Liver (tissue), 9 donors: ENCODE data around the gene ARHGEF1. TPM values are rescaled to one million over a fixed set of nuclear protein-coding genes. Genes with fewer than 3 reads are reported as not detected.

Experiments
- DNase-seq: peaks from one replicate; pipeline ENCODE4 v3.0.0-alpha.2; 2017; ENCODE audit warnings: low spot score
- H3K27ac ChIP-seq, 2 donors: one replicate each; pipeline ENCODE4 v1.7.0; 2013; ENCODE audit warnings: inconsistent platforms in 2 of 2, low read length in 2 of 2, control low read depth in 1 of 2, low read depth in 1 of 2, mild to moderate bottlenecking in 1 of 2
- H3K27me3 ChIP-seq, 4 donors: one replicate each; pipeline versions ENCODE4 v1.6.1 to v1.7.0; 2013; ENCODE audit warnings: low read length in 3 of 4, inconsistent platforms in 1 of 4, mild to moderate bottlenecking in 1 of 4, moderate library complexity in 1 of 4; ENCODE audit not compliant: control insufficient read depth in 4 of 4, insufficient read depth in 4 of 4
- H3K36me3 ChIP-seq, 4 donors: one replicate each; pipeline versions ENCODE4 v1.6.1 to v1.7.0; 2013; ENCODE audit warnings: low read length in 3 of 4, mild to moderate bottlenecking in 3 of 4, low read depth in 1 of 4, moderate library complexity in 1 of 4; ENCODE audit not compliant: control insufficient read depth in 4 of 4, insufficient read depth in 3 of 4
- H3K4me1 ChIP-seq, 4 donors: one replicate each; pipeline versions ENCODE4 v1.6.1 to v1.7.0; 2013; ENCODE audit warnings: low read length in 3 of 4, mild to moderate bottlenecking in 3 of 4, moderate library complexity in 1 of 4; ENCODE audit not compliant: control insufficient read depth in 4 of 4, insufficient read depth in 4 of 4
- H3K4me3 ChIP-seq, 3 donors: one replicate each; pipeline versions ENCODE4 v1.6.1 to v1.7.0; 2013; ENCODE audit warnings: low read length in 3 of 3, control low read depth in 1 of 3, low read depth in 1 of 3, mild to moderate bottlenecking in 1 of 3
- H3K9ac ChIP-seq, 2 donors: one replicate each; pipeline ENCODE4 v1.7.0; 2013; ENCODE audit warnings: low read length in 2 of 2, mild to moderate bottlenecking in 2 of 2, moderate library complexity in 2 of 2, control low read depth in 1 of 2, low read depth in 1 of 2
- H3K9me3 ChIP-seq, 4 donors: one replicate each; pipeline versions ENCODE4 v1.6.1 to v1.7.0; 2013; ENCODE audit warnings: low read length in 3 of 4; ENCODE audit not compliant: control insufficient read depth in 4 of 4
- CTCF ChIP-seq: fragments of 150-350 bp; IDR thresholded peaks from 2 replicates; pipeline ENCODE4 v1.5.1; 2017; ENCODE audit warnings: improper control_type of control experiment, low read depth, low read length; ENCODE audit not compliant: missing input control
- EGR1 ChIP-seq, 2 donors: IDR thresholded peaks; 2 replicates each; pipeline ENCODE4 v1.6.1; 2016 to 2018; ENCODE audit warnings: antibody characterized with exemption in 2 of 2, low read depth in 2 of 2
- FOXA1 ChIP-seq: IDR thresholded peaks from 2 replicates; pipeline ENCODE4 v1.6.1; 2016; ENCODE audit warnings: antibody characterized with exemption
- FOXA2 ChIP-seq: IDR thresholded peaks from 2 replicates; pipeline ENCODE4 v1.6.1; 2016; ENCODE audit warnings: antibody characterized with exemption
- GABPA ChIP-seq, 2 donors: IDR thresholded peaks in 1 of 2; conservative IDR thresholded peaks in 1 of 2; 2 replicates each; pipeline ENCODE4 v1.6.1; 2016; ENCODE audit warnings: antibody characterized with exemption in 2 of 2, mild to moderate bottlenecking in 1 of 2, moderate library complexity in 1 of 2
- HNF4A ChIP-seq, 2 donors: conservative IDR thresholded peaks; 2 replicates each; pipeline ENCODE4 v1.6.1; 2016; ENCODE audit warnings: antibody characterized with exemption in 2 of 2, mild to moderate bottlenecking in 2 of 2
- HNF4G ChIP-seq: IDR thresholded peaks from 2 replicates; pipeline ENCODE4 v1.6.1; 2016; ENCODE audit warnings: antibody characterized with exemption
- RXRA ChIP-seq, 2 donors: IDR thresholded peaks; 2 replicates each; pipeline ENCODE4 v1.6.1; 2017 to 2018; ENCODE audit warnings: antibody characterized with exemption in 2 of 2, mild to moderate bottlenecking in 1 of 2
- SP1 ChIP-seq: IDR thresholded peaks from 2 replicates; pipeline ENCODE4 v1.6.1; 2018; ENCODE audit warnings: antibody characterized with exemption, mild to moderate bottlenecking
- TAF1 ChIP-seq: conservative IDR thresholded peaks from 2 replicates; pipeline ENCODE4 v1.6.1; 2016; ENCODE audit warnings: antibody characterized with exemption, mild to moderate bottlenecking
- YY1 ChIP-seq: IDR thresholded peaks from 2 replicates; pipeline ENCODE4 v1.6.1; 2016; ENCODE audit warnings: antibody characterized with exemption, mild to moderate bottlenecking
- ZBTB33 ChIP-seq: IDR thresholded peaks from 2 replicates; pipeline ENCODE4 v1.6.1; 2016; ENCODE audit warnings: antibody characterized with exemption
- WGBS: extraction: QIAGEN DNeasy Blood & Tissue Kit; methylation state at CpG from one replicate; pipeline ENCODE4 v1.1.7; 2013; 5-methylcytosine and 5-hydroxymethylcytosine counted together
- polyA plus RNA-seq, 2 donors: library from polyadenylated mRNA; stranded (reverse) in 1 of 2; unstranded in 1 of 2; fragments of 200-250 nt in 1 of 2; fragments of >200 nt in 1 of 2; fragmentation: Nextera tagmentation in 1 of 2; extraction: Ambion mirVana in 1 of 2; gene quantifications; one replicate each; pipeline versions ENCODE4 v1.2.1 to v1.2.3, GENCODE V29; 2013 to 2015
- total RNA-seq, 2 donors: library from RNA; depleted of rRNA; stranded (reverse); fragments of >200 nt; gene quantifications; one replicate each; pipeline ENCODE4 v1.2.3, GENCODE V29; 2014
- TF ChIP-seq, protein P1 (sequence below): IDR thresholded peaks from 2 replicates; pipeline ENCODE4 v1.6.1; 2016; ENCODE audit warnings: antibody characterized with exemption
- TF ChIP-seq, protein P2 (sequence below): IDR thresholded peaks from 2 replicates; pipeline ENCODE4 v1.6.1; 2016; ENCODE audit warnings: antibody characterized with exemption, mild to moderate bottlenecking
- donor health status: healthy.
- donor health status: healthy.
- donor health status: healthy.
- donor health status: healthy.
- donor health status: healthy.

ARHGEF1 gene
- total and polyA plus RNA-seq, 4 donors: 13.2 to 30.1 (median 18.5) TPM

DNA sequence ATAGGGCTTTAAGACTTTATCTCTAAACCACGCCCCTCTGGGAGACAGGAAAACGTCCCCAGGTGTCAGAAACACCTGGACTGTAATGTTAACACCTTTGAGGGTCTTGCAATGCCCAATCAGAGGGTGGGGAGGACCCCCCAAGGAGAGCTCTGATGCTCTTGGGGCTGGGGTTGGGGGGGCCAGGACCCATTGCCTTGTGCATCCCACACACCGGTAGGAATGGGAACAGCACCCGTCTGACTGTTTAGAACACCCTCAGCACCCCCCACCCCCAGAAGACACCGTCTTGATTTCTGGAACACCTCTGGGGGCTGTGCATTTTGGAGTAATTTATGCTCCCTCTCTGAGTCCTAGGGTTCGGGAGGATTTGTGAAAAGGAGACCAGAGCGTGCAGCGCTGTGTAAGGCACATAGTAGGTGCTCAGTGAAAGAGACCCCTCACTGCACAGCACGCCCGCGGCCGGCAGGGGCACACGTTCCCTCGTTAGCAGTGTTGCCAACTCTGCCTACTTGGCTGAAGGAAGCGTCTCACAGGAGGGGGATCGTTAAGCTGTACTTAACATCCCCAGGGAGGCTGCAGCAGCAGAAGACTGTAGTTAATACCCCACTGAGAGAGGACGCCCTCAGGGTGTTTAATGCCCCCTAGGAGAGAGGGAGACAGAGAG is 48.1 kb downstream of the ARHGEF1 start:
- TF ChIP-seq YY1 (no peak), GABPA (IDR thresholded peaks at IDR 0.05 in 1 of 2, conservative IDR thresholded peaks at IDR 0.05 in 1 of 2) (no peak), CTCF (no peak), SP1 (no peak), EGR1 (IDR thresholded peaks at IDR 0.05; ENCODE audit: low read depth in 2 of 2) (no peak)
- no peak overlapping the region for H3K9ac ChIP-seq
- no peak for DNase-seq
- 12% methylated on average over 17 of the region's 17 CpGs for WGBS
- peaks cover 0 to 19% (median 12%) of the 10 kb centered on the region in 4 donors for H3K27me3 ChIP-seq
- H3K27ac ChIP-seq: no peak overlapping the region
- no peaks in the 10 kb centered on the region for H3K36me3 ChIP-seq
- peaks cover 6 to 11% (median 8%) of the 10 kb centered on the region in 4 donors for H3K4me1 ChIP-seq
- H3K4me3 ChIP-seq: no peak overlapping the region
- no peaks in the 10 kb centered on the region for H3K9me3 ChIP-seq

DNA sequence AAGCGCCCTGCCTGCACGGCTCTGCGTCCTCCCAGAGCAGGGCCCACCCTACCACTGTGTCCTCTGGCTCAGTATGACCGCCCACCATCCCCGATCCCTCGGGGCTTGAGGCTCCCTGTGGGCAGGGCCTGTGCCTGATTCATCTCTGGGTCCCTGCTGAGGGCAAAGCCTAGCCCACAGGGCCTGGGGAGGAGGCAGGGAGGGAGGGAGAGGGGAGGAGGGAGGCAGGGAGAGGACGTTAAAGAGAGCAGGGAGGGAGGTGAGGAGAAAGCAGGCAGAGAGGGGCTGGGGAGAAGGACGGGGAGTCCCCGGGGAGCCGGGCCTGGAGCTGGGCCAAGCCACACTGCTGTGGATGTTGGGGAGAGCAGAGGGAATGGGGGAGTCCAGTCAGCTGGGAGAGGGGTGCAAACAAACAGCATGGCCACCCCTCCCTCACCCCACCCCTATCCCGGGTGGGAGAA is 49.3 kb downstream of the ARHGEF1 start:
- H3K36me3 ChIP-seq: no peaks in the 10 kb centered on the region
- H3K9ac ChIP-seq: no peak overlapping the region
- H3K4me3 ChIP-seq: no peak overlapping the region
- WGBS: 42% methylated on average over 11 of the region's 11 CpGs
- H3K27me3 ChIP-seq: peaks cover 0 to 22% (median 8%) of the 10 kb centered on the region in 4 donors
- H3K9me3 ChIP-seq: no peaks in the 10 kb centered on the region
- TF ChIP-seq, protein P1, sequence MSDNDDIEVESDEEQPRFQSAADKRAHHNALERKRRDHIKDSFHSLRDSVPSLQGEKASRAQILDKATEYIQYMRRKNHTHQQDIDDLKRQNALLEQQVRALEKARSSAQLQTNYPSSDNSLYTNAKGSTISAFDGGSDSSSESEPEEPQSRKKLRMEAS: no peak
- TF ChIP-seq FOXA2 (no peak), TAF1 (no peak), ZBTB33 (no peak)
- no peak for DNase-seq
- H3K4me1 ChIP-seq: peaks cover 6 to 11% (median 8%) of the 10 kb centered on the region in 4 donors
- no peak overlapping the region for H3K27ac ChIP-seq

- Histone ChIP-seq H3K9ac (no peak overlapping the region), H3K4me1 (peaks cover 6 to 11% (median 8%) of the 10 kb centered on the region in 4 donors), H3K27me3 (peaks cover 0 to 22% (median 8%) of the 10 kb centered on the region in 4 donors), H3K36me3 (no peaks in the 10 kb centered on the region), H3K27ac (no peak overlapping the region), H3K9me3 (no peaks in the 10 kb centered on the region), H3K4me3 (no peak overlapping the region)
- 37% methylated on average over 29 of the region's 29 CpGs for WGBS
- TF ChIP-seq RXRA (IDR thresholded peaks at IDR 0.05) (no peak), TAF1 (no peak), HNF4G (no peak), YY1 (no peak), GABPA (IDR thresholded peaks at IDR 0.05 in 1 of 2, conservative IDR thresholded peaks at IDR 0.05 in 1 of 2) (no peak), FOXA1 (no peak), CTCF (no peak), FOXA2 (no peak), SP1 (no peak), HNF4A (conservative IDR thresholded peaks at IDR 0.05) (no peak)
- TF ChIP-seq, protein P1: no peak
- TF ChIP-seq, protein P2, sequence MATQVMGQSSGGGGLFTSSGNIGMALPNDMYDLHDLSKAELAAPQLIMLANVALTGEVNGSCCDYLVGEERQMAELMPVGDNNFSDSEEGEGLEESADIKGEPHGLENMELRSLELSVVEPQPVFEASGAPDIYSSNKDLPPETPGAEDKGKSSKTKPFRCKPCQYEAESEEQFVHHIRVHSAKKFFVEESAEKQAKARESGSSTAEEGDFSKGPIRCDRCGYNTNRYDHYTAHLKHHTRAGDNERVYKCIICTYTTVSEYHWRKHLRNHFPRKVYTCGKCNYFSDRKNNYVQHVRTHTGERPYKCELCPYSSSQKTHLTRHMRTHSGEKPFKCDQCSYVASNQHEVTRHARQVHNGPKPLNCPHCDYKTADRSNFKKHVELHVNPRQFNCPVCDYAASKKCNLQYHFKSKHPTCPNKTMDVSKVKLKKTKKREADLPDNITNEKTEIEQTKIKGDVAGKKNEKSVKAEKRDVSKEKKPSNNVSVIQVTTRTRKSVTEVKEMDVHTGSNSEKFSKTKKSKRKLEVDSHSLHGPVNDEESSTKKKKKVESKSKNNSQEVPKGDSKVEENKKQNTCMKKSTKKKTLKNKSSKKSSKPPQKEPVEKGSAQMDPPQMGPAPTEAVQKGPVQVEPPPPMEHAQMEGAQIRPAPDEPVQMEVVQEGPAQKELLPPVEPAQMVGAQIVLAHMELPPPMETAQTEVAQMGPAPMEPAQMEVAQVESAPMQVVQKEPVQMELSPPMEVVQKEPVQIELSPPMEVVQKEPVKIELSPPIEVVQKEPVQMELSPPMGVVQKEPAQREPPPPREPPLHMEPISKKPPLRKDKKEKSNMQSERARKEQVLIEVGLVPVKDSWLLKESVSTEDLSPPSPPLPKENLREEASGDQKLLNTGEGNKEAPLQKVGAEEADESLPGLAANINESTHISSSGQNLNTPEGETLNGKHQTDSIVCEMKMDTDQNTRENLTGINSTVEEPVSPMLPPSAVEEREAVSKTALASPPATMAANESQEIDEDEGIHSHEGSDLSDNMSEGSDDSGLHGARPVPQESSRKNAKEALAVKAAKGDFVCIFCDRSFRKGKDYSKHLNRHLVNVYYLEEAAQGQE: no peak
- no peak for DNase-seq
Observed at GRCh38 chr19:41932720-41933332, 49.8 kb downstream of the ARHGEF1 start.
